Vagina (tissue), 2 donors: Measurements from ENCODE around the gene TANGO6.

ENCODE experiments used
- POLR2A ChIP-seq, 2 donors: fragments of 450-650 bp; IDR thresholded peaks; one replicate each; pipeline ENCODE4 v1.6.1; 2017; ENCODE audit warnings: antibody characterized with exemption in 2 of 2, mild to moderate bottlenecking in 2 of 2, moderate library complexity in 2 of 2
- TF ChIP-seq, protein P1 (sequence below), 3 experiments: fragments of 450-650 bp in 2 of 3; fragments of 200-600 bp in 1 of 3; sonication (generic) in 1 of 3; IDR thresholded peaks; one replicate each; pipeline ENCODE4 v1.5.1; 2017 to 2019; ENCODE audit warnings: antibody characterized with exemption in 3 of 3, mild to moderate bottlenecking in 2 of 3, moderate library complexity in 2 of 3

DNA sequence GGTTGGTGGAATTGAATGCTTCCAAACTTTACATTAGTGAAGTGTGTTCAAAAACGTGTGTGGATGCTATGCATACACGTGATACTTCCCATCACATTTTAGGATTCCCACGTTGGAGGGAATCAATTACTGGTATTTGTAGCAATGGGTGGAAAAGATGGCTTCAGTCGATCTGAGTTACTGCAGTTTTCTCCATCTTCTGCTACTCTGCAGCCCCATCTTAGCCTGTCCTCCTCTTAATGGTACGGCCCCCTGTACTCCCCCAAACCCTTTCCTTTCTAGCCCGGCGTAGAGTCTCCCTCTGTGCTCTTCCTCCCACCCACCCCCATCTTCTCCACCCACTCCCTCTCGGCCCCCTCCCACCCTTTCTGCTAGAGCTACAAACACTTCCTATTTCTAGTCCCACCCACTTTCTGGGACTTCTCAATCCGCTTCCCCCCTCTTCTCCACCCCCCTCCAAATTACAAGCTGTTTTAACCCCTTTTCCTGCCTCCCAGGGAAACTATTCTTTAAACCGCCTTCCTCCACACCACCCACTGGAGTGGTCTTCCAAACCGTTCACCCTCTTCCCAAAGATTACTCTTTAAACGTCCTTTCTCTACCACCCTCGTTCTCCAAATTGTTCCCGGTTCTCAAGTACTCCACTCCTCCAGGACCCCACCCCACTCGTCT is 288.0 kb downstream of the TANGO6 start:
- no peak for TF ChIP-seq POLR2A (IDR thresholded peaks at IDR 0.05)
- TF ChIP-seq, protein P1, sequence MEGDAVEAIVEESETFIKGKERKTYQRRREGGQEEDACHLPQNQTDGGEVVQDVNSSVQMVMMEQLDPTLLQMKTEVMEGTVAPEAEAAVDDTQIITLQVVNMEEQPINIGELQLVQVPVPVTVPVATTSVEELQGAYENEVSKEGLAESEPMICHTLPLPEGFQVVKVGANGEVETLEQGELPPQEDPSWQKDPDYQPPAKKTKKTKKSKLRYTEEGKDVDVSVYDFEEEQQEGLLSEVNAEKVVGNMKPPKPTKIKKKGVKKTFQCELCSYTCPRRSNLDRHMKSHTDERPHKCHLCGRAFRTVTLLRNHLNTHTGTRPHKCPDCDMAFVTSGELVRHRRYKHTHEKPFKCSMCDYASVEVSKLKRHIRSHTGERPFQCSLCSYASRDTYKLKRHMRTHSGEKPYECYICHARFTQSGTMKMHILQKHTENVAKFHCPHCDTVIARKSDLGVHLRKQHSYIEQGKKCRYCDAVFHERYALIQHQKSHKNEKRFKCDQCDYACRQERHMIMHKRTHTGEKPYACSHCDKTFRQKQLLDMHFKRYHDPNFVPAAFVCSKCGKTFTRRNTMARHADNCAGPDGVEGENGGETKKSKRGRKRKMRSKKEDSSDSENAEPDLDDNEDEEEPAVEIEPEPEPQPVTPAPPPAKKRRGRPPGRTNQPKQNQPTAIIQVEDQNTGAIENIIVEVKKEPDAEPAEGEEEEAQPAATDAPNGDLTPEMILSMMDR (IDR thresholded peaks at IDR 0.05): no peak
